PC-9 (cell line): Measurements from ENCODE around the gene GRXCR2. TPM values are rescaled to one million over a fixed set of nuclear protein-coding genes. Genes with fewer than 3 reads are reported as not detected.

Experiments used
- BruUV-seq: library from RNA; stranded (reverse); fragments of 400-500 nt; replicated peaks from 2 replicates; lab custom pipeline; 2021; lab: Mats Ljungman, UMichigan
- CTCF ChIA-PET: fragments of 300-600 bp; sonication (Branson Sonifier 250); formaldehyde crosslinking; loops from one replicate; lab custom pipeline; 2022; ENCODE audit warnings: antibody characterized with exemption; lab: Charles Lee
- POLR2A ChIA-PET: fragments of 300-600 bp; sonication (Branson Sonifier 250); formaldehyde crosslinking; loops from one replicate; lab custom pipeline; 2022; ENCODE audit warnings: antibody characterized with exemption; ENCODE audit not compliant: unreplicated experiment; lab: Charles Lee
- DNase-seq, 2 experiments: peaks; one replicate each; pipeline versions ENCODE4 v3.0.0 to v3.0.0-alpha.2; 2015 to 2022; ENCODE audit warnings: mixed read lengths in 1 of 2
- H2AFZ ChIP-seq: fragments of 200-600 bp; sonication (generic); 2 replicates; pipeline ENCODE4 v1.8.1; 2017; ENCODE audit warnings: antibody characterized with exemption
- H3F3A ChIP-seq: fragments of 200-600 bp; sonication (generic); 2 replicates; pipeline ENCODE4 v1.8.1; 2017; ENCODE audit warnings: antibody characterized with exemption, mild to moderate bottlenecking, low read depth; ENCODE audit not compliant: insufficient read depth
- H3K27ac ChIP-seq: fragments of 200-600 bp; sonication (generic); 2 replicates; pipeline ENCODE4 v1.6.1; 2016; ENCODE audit warnings: mixed run types
- H3K27me3 ChIP-seq: fragments of 200-600 bp; sonication (generic); 2 replicates; pipeline ENCODE4 v1.6.1; 2016; ENCODE audit warnings: low read depth, mixed run types; ENCODE audit not compliant: insufficient read depth
- H3K36me3 ChIP-seq: fragments of 200-600 bp; sonication (generic); 2 replicates; pipeline ENCODE4 v1.6.1; 2016; ENCODE audit warnings: low read depth, mixed run types
- H3K4me1 ChIP-seq: fragments of 200-600 bp; sonication (generic); replicated peaks from 2 replicates; pipeline ENCODE4 v1.6.1; 2016; ENCODE audit warnings: mixed run types; ENCODE audit not compliant: insufficient read depth
- H3K4me2 ChIP-seq: fragments of 200-600 bp; sonication (generic); 2 replicates; pipeline ENCODE4 v1.6.1; 2017; ENCODE audit warnings: mixed run types
- H3K4me3 ChIP-seq: fragments of 200-600 bp; sonication (generic); 2 replicates; pipeline ENCODE4 v1.6.1; 2016; ENCODE audit warnings: mixed run types
- H3K79me2 ChIP-seq: fragments of 200-600 bp; sonication (generic); 2 replicates; pipeline ENCODE4 v1.6.1; 2017; ENCODE audit warnings: low read depth, mixed run types
- H3K9me2 ChIP-seq: fragments of 200-600 bp; sonication (generic); 2 replicates; pipeline ENCODE4 v1.8.1; 2017; ENCODE audit warnings: mild to moderate bottlenecking; ENCODE audit not compliant: insufficient read depth
- H3K9me3 ChIP-seq: fragments of 200-600 bp; sonication (generic); 2 replicates; pipeline ENCODE4 v1.8.1; 2016; ENCODE audit warnings: low read depth; ENCODE audit not compliant: insufficient read depth
- H4K20me1 ChIP-seq: fragments of 200-600 bp; sonication (generic); 2 replicates; pipeline ENCODE4 v1.8.1; 2017; ENCODE audit not compliant: insufficient read depth
- CTCF ChIP-seq: fragments of 200-600 bp; sonication (generic); conservative IDR thresholded peaks from 2 replicates; pipeline ENCODE4 v1.6.1; 2017; ENCODE audit warnings: mixed run types, antibody characterized with exemption, mild to moderate bottlenecking, moderate library complexity
- EZH2 ChIP-seq: fragments of 200-600 bp; sonication (generic); IDR thresholded peaks from 2 replicates; pipeline ENCODE4 v1.8.0; 2017; ENCODE audit warnings: antibody characterized with exemption, low read depth
- intact Hi-C: fragments of 100-400 bp; cut with micrococcal nuclease; formaldehyde crosslinking; loops from one replicate; pipeline ENCODE4 v1.10.0; 2022; ENCODE audit not compliant: unreplicated experiment
- total RNA-seq: library from RNA; stranded (reverse); gene quantifications from 2 replicates; pipeline ENCODE4 v1.2.3, GENCODE V29; 2021

Gene GRXCR2
- total RNA-seq, 1 experiment from 2014 or later: not detected

- Histone ChIP-seq H3K79me2 (no peaks in the 10 kb centered on the region), H2AFZ (no peak overlapping the region), H3K9me2 (no peaks in the 10 kb centered on the region; the same call in 1 of the 2 replicates), H3F3A (no peaks in the 10 kb centered on the region), H3K36me3 (no peaks in the 10 kb centered on the region), H3K27me3 (no peaks in the 10 kb centered on the region), H3K9me3 (peaks cover 4% of the 10 kb centered on the region; the same call in 1 of the 2 replicates), H4K20me1 (no peaks in the 10 kb centered on the region), H3K4me1 (no peaks in the 10 kb centered on the region), H3K27ac (no peak overlapping the region), H3K4me3 (no peak overlapping the region), H3K4me2 (no peak overlapping the region)
- intact Hi-C loops: loop anchor here (1.0 to 10.0 kb wide), 4 partner anchors 53 to 1683 kb away; partner anchors contain the start of gene PRELID2
- ChIA-PET CTCF (interaction anchor here (0.5 to 1.2 kb wide), 12 partner anchors 15 to 193 kb away, joined by 3 to 5 read pairs (median 3); partner anchors contain the start of gene PRELID2), POLR2A (interaction anchor here (0.5 to 0.6 kb wide), 2 partner anchors 24 to 559 kb away, joined by 3 read pairs; no protein-coding TSS in a partner anchor)
- peak; percentile 49 to 55 for DNase-seq
- no TSS peak for BruUV-seq
- peak; percentile 80 for TF ChIP-seq CTCF
- no peak for TF ChIP-seq EZH2
Observed at GRCh38 chr5:145887976-145888574, 15.3 kb upstream of the GRXCR2 start.

- TF ChIP-seq EZH2: no peak
- no peak for TF ChIP-seq CTCF
- Histone ChIP-seq H3K4me3 (no peak overlapping the region), H3K27ac (no peak overlapping the region), H3K4me1 (no peaks in the 10 kb centered on the region), H3K9me2 (no peaks in the 10 kb centered on the region; the same call in 1 of the 2 replicates), H3K4me2 (no peak overlapping the region), H3F3A (no peaks in the 10 kb centered on the region), H3K9me3 (peaks cover 4% of the 10 kb centered on the region; the same call in 1 of the 2 replicates), H3K27me3 (no peaks in the 10 kb centered on the region), H2AFZ (no peak overlapping the region), H3K79me2 (no peaks in the 10 kb centered on the region), H4K20me1 (no peaks in the 10 kb centered on the region), H3K36me3 (no peaks in the 10 kb centered on the region)
- CTCF ChIA-PET: interaction anchor here (0.7 to 1.2 kb wide), 3 partner anchors 30 to 57 kb away, joined by 3 to 4 read pairs (median 3); no protein-coding TSS in a partner anchor
- POLR2A ChIA-PET: no interaction called here
- no TSS peak for BruUV-seq
- intact Hi-C loops: loop anchor here (10.0 kb wide), 1 partner anchor 202 kb away; no protein-coding TSS in a partner anchor
- DNase-seq: no peak
Observed at GRCh38 chr5:145887217-145887616, 14.4 kb upstream of the GRXCR2 start.

- H3K79me2 ChIP-seq: no peaks in the 10 kb centered on the region
- no peaks in the 10 kb centered on the region for H3K4me1 ChIP-seq
- H2AFZ ChIP-seq: no peak overlapping the region
- H3F3A ChIP-seq: no peaks in the 10 kb centered on the region
- no peaks in the 10 kb centered on the region for H3K9me3 ChIP-seq
- H3K4me2 ChIP-seq: no peak overlapping the region
- no peaks in the 10 kb centered on the region for H3K27me3 ChIP-seq
- no peaks in the 10 kb centered on the region for H3K36me3 ChIP-seq
- no peak for DNase-seq
- no peak overlapping the region for H3K27ac ChIP-seq
- intact Hi-C loops: no loop called here
- CTCF ChIA-PET: no interaction called here
- POLR2A ChIA-PET: no interaction called here
- H3K9me2 ChIP-seq: no peaks in the 10 kb centered on the region
- no peak overlapping the region for H3K4me3 ChIP-seq
- BruUV-seq: no TSS peak
- TF ChIP-seq CTCF: no peak
- no peak for TF ChIP-seq EZH2
- no peaks in the 10 kb centered on the region for H4K20me1 ChIP-seq
Observed at GRCh38 chr5:145874765-145875164, 2.0 kb upstream of the GRXCR2 start.
